NB4 (cell line): ENCODE results near the gene MYO16.
A peak's percentile ranks its signal among the peaks of the same experiment; 100 is the strongest.

Experiments
- DNase-seq: peaks from one replicate; pipeline ENCODE4 v3.0.0; 2010; ENCODE audit warnings: low read depth
- H3K4me3 ChIP-seq: one replicate; pipeline ENCODE4 v1.5.1; 2011; ENCODE audit warnings: mild to moderate bottlenecking, low read depth, low read length, moderate library complexity
- CTCF ChIP-seq: IDR thresholded peaks from one replicate; pipeline ENCODE4 v1.5.1; 2012; ENCODE audit warnings: low read depth, low read length
- MAX ChIP-seq: IDR thresholded peaks from 2 replicates; pipeline ENCODE4 v1.6.1; 2011; ENCODE audit warnings: low read depth, low read length
- MYC ChIP-seq: IDR thresholded peaks from 2 replicates; pipeline ENCODE4 v1.6.1; 2011; ENCODE audit warnings: low read depth, low read length
- POLR2A ChIP-seq: IDR thresholded peaks from 2 replicates; pipeline ENCODE4 v1.6.1; 2011; ENCODE audit warnings: mild to moderate bottlenecking; ENCODE audit not compliant: insufficient read length; ENCODE audit errors: extremely low read depth

MYO16 gene

GRCh38 chr13:108938155-108938554, 308.7 kb downstream of the MYO16 start:
- DNase-seq: no peak
- TF ChIP-seq MAX: no peak
- no peak for TF ChIP-seq CTCF
- TF ChIP-seq MYC: no peak
- TF ChIP-seq POLR2A: no peak
- H3K4me3 ChIP-seq: no peak overlapping the region

GRCh38 chr13:108940121-108940520, 310.7 kb downstream of the MYO16 start:
- no peak overlapping the region for H3K4me3 ChIP-seq
- no peak for DNase-seq
- no peak for TF ChIP-seq POLR2A
- no peak for TF ChIP-seq MAX
- no peak for TF ChIP-seq MYC
- TF ChIP-seq CTCF: no peak

- DNase-seq: no peak
- no peak overlapping the region for H3K4me3 ChIP-seq
- TF ChIP-seq MAX: no peak
- TF ChIP-seq CTCF: no peak
- TF ChIP-seq POLR2A: no peak
- no peak for TF ChIP-seq MYC
Measured at GRCh38 chr13:108943842-108944241, 314.4 kb downstream of the MYO16 start.

GRCh38 chr13:108944760-108945159, 315.3 kb downstream of the MYO16 start:
- TF ChIP-seq CTCF (no peak), MYC (no peak), POLR2A (no peak), MAX (no peak)
- no peak overlapping the region for H3K4me3 ChIP-seq
- peak; percentile 56 for DNase-seq

GRCh38 chr13:108947551-108948030, 318.2 kb downstream of the MYO16 start:
- DNase-seq: no peak
- H3K4me3 ChIP-seq: no peak overlapping the region
- TF ChIP-seq MAX: no peak
- TF ChIP-seq MYC: no peak
- no peak for TF ChIP-seq POLR2A
- no peak for TF ChIP-seq CTCF
